HCT116 (cell line): Measurements from ENCODE around the gene TFF3. TPM values are rescaled to one million over a fixed set of nuclear protein-coding genes. Genes with fewer than 3 reads are reported as not detected.

ENCODE experiments used
- ATAC-seq: fragments of 200-7000 bp; cut with Tn5 transposase; 2 replicates; pipeline ENCODE4 v1.9.1; 2020; ENCODE audit warnings: mild to moderate bottlenecking, moderate library complexity
- BruUV-seq: library from RNA; stranded (reverse); fragments of 400-500 nt; replicated peaks from 2 replicates; lab custom pipeline; 2021; lab: Mats Ljungman, UMichigan
- CTCF ChIA-PET: fragments of 300-600 bp; sonication (Branson Sonifier 250); formaldehyde crosslinking; loops from one replicate; lab custom pipeline; 2021; ENCODE audit warnings: antibody characterized with exemption; lab: Charles Lee
- POLR2A ChIA-PET: fragments of 300-600, 350-600 bp; sonication (Branson Sonifier 250); formaldehyde crosslinking; loops from one replicate; lab custom pipeline; 2021; ENCODE audit warnings: antibody characterized with exemption; lab: Charles Lee
- RAD21 ChIA-PET, 2 experiments: fragments of 300-600 bp; sonication (Branson Sonifier 250); formaldehyde crosslinking; loops; one replicate each; lab custom pipeline; 2023; ENCODE audit warnings: low total read pairs in 2 of 2; ENCODE audit not compliant: uncharacterized antibody in 2 of 2, unreplicated experiment in 2 of 2, low non-redundant PET in 1 of 2; lab: Charles Lee
- DNase-seq: peaks from one replicate; pipeline ENCODE4 v3.0.0-alpha.2; 2010; ENCODE audit warnings: low read depth, low spot score
- H2AFZ ChIP-seq: fragments of 200-600 bp; shearing (Covaris generic), sonication (generic); 2 replicates; pipeline ENCODE4 v1.6.1; 2017; ENCODE audit warnings: low read depth, mixed run types, mixed read lengths, antibody characterized with exemption, low read length; ENCODE audit not compliant: poor library complexity, severe bottlenecking
- H3K27ac ChIP-seq: 2 replicates; pipeline ENCODE4 v1.5.1; 2012; ENCODE audit warnings: low read depth, low read length
- H3K27me3 ChIP-seq: fragments of 200-600 bp; sonication (generic); 2 replicates; pipeline ENCODE4 v1.6.1; 2016; ENCODE audit warnings: mixed run types, low read length, mixed read lengths; ENCODE audit not compliant: insufficient read depth
- H3K36me3 ChIP-seq, 2 experiments: fragments of 200-500 bp in 1 of 2; fragments of 200-600 bp in 1 of 2; sonication (Bioruptor generic) in 1 of 2; sonication (generic) in 1 of 2; 2 replicates each; pipeline versions ENCODE4 v1.5.1 to v1.6.1; 2014 to 2016; ENCODE audit warnings: low read length in 2 of 2, inconsistent platforms in 1 of 2, mixed read lengths in 1 of 2, mixed run types in 1 of 2; ENCODE audit not compliant: insufficient read depth in 2 of 2, control insufficient read depth in 1 of 2
- H3K4me1 ChIP-seq, 2 experiments: fragments of 200-600 bp in 1 of 2; sonication (generic) in 1 of 2; 2 replicates each; pipeline versions ENCODE4 v1.5.1 to v1.6.1; 2012 to 2017; ENCODE audit warnings: low read length in 2 of 2, inconsistent platforms in 1 of 2, mild to moderate bottlenecking in 1 of 2, mixed read lengths in 1 of 2, mixed run types in 1 of 2, moderate library complexity in 1 of 2; ENCODE audit not compliant: insufficient read depth in 2 of 2, control insufficient read depth in 1 of 2
- H3K4me2 ChIP-seq: fragments of 200-600 bp; sonication (generic); 2 replicates; pipeline ENCODE4 v1.6.1; 2017; ENCODE audit warnings: mixed run types, low read length, mixed read lengths
- H3K4me3 ChIP-seq, 2 experiments: fragments of 200-600 bp in 1 of 2; sonication (generic) in 1 of 2; replicated peaks in 1 of 2; 2 replicates each; pipeline ENCODE4 v1.5.1; 2011 to 2016; ENCODE audit warnings: low read length in 2 of 2, control low read depth in 1 of 2, low read depth in 1 of 2, mild to moderate bottlenecking in 1 of 2, mixed read lengths in 1 of 2, mixed run types in 1 of 2
- H3K79me2 ChIP-seq: fragments of 200-600 bp; sonication (generic); 2 replicates; pipeline ENCODE4 v1.6.1; 2017; ENCODE audit warnings: mild to moderate bottlenecking, mixed run types, low read length, moderate library complexity, mixed read lengths; ENCODE audit not compliant: insufficient read depth
- H3K9ac ChIP-seq: fragments of 200-600 bp; sonication (generic); 2 replicates; pipeline ENCODE4 v1.6.1; 2016; ENCODE audit warnings: low read length, mixed read lengths
- H3K9me2 ChIP-seq: fragments of 200-600 bp; sonication (generic), shearing (Covaris generic); 2 replicates; pipeline ENCODE4 v1.6.1; 2017; ENCODE audit warnings: mixed run types, mild to moderate bottlenecking, moderate library complexity; ENCODE audit not compliant: insufficient read depth
- H3K9me3 ChIP-seq, 2 experiments: fragments of 200-500 bp in 1 of 2; fragments of 200-600 bp in 1 of 2; sonication (Bioruptor generic) in 1 of 2; sonication (generic) in 1 of 2; 2 replicates each; pipeline ENCODE4 v1.6.1; 2014 to 2017; ENCODE audit warnings: low read length in 2 of 2, mixed read lengths in 2 of 2, inconsistent platforms in 1 of 2, low read depth in 1 of 2, mild to moderate bottlenecking in 1 of 2, mixed run types in 1 of 2, moderate library complexity in 1 of 2; ENCODE audit not compliant: control insufficient read depth in 1 of 2, insufficient read depth in 1 of 2
- H4K20me1 ChIP-seq: fragments of 200-600 bp; sonication (generic), shearing (Covaris generic); 2 replicates; pipeline ENCODE4 v1.6.1; 2017; ENCODE audit warnings: mixed run types, mild to moderate bottlenecking, moderate library complexity; ENCODE audit not compliant: insufficient read depth
- ATF3 ChIP-seq: IDR thresholded peaks from 2 replicates; pipeline ENCODE4 v1.6.1; 2012
- CBX3 ChIP-seq: IDR thresholded peaks from 2 replicates; pipeline ENCODE4 v1.6.1; 2012; ENCODE audit warnings: low read depth
- EGR1 ChIP-seq: IDR thresholded peaks from 2 replicates; pipeline ENCODE4 v1.6.1; 2012; ENCODE audit warnings: low read depth
- EZH2 ChIP-seq: fragments of 200-600 bp; sonication (generic); IDR thresholded peaks from 2 replicates; pipeline ENCODE4 v1.6.1; 2017; ENCODE audit warnings: antibody characterized with exemption, mixed run types
- FOSL1 ChIP-seq: IDR thresholded peaks from 2 replicates; pipeline ENCODE4 v1.6.1; 2012; ENCODE audit warnings: low read depth
- POLR2A ChIP-seq: IDR thresholded peaks from 2 replicates; pipeline ENCODE4 v1.7.0; 2011; ENCODE audit warnings: borderline replicate concordance; ENCODE audit not compliant: insufficient read depth, insufficient read length; ENCODE audit errors: extremely low read depth
- POLR2AphosphoS5 ChIP-seq: IDR thresholded peaks from 2 replicates; pipeline ENCODE4 v1.6.1; 2011; ENCODE audit warnings: mild to moderate bottlenecking, low read depth, low read length, moderate library complexity
- RAD21 ChIP-seq: IDR thresholded peaks from 2 replicates; pipeline ENCODE4 v1.6.1; 2012; ENCODE audit warnings: low read depth, mild to moderate bottlenecking
- REST ChIP-seq: IDR thresholded peaks from 2 replicates; pipeline ENCODE4 v1.6.1; 2012; ENCODE audit warnings: low read depth
- SP1 ChIP-seq: IDR thresholded peaks from 2 replicates; pipeline ENCODE4 v1.6.1; 2012; ENCODE audit warnings: low read depth
- YY1 ChIP-seq: IDR thresholded peaks from 2 replicates; pipeline ENCODE4 v1.6.1; 2011; ENCODE audit warnings: low read length, low read depth, moderate library complexity, mild to moderate bottlenecking; ENCODE audit not compliant: insufficient replicate concordance; ENCODE audit errors: extremely low read depth
- ZNF274 ChIP-seq: fragments of 200-500 bp; sonication (Bioruptor generic); IDR thresholded peaks from 2 replicates; pipeline ENCODE4 v1.6.1; 2014; ENCODE audit warnings: mild to moderate bottlenecking, low read depth, low read length, inconsistent platforms
- intact Hi-C: fragments of 100-400 bp; cut with micrococcal nuclease; formaldehyde crosslinking; loops from 2 replicates; pipeline ENCODE4 v1.10.0; 2022
- total RNA-seq: library from RNA; stranded (reverse); gene quantifications from one replicate; pipeline ENCODE4 v1.2.1, GENCODE V29; 2021; ENCODE audit not compliant: unreplicated experiment
- TF ChIP-seq, protein P1 (sequence below): IDR thresholded peaks from 2 replicates; pipeline ENCODE4 v1.6.1; 2011; ENCODE audit warnings: mild to moderate bottlenecking, low read length, moderate library complexity; ENCODE audit not compliant: insufficient replicate concordance; ENCODE audit errors: extremely low read depth

The TFF3 gene
- total RNA-seq, 1 experiment from 2014 or later, result 0.22 TPM

DNA sequence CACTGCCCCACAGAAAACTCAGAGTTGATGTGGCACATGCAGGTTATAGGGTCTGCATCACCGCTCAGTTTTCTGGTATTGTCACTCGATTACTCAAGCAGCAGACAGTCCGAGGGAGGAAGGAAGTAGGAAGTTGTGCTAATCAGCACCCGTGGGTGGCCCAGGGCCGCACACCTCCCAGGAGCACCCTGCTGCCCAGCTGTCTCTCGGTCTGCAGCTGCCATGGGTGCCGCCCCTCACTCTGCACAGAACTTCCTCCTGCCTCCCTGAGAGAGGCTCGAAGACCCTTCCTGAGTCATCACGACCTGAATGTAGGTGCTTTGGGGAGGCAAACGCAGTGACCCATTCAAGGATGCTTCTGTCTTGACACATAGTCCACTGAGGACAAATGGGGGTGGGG, 4.2 kb upstream of the TFF3 start:
- POLR2A ChIA-PET, result no interaction called here
- no peak overlapping the region for H3K9ac ChIP-seq
- ATAC-seq (no peak), DNase-seq (no peak)
- no peaks in the 10 kb centered on the region for H3K79me2 ChIP-seq
- CTCF ChIA-PET, result interaction anchor here (2.1 kb wide), 1 partner anchor 9 kb away, joined by 7 read pairs; no protein-coding TSS in a partner anchor
- RAD21 ChIA-PET, result no interaction called here
- no peaks in the 10 kb centered on the region for H3K4me1 ChIP-seq
- no peaks in the 10 kb centered on the region for H3K36me3 ChIP-seq
- H2AFZ ChIP-seq, result no peak overlapping the region
- BruUV-seq, result no TSS peak
- TF ChIP-seq EGR1 (no peak), ZNF274 (no peak), FOSL1 (no peak), RAD21 (no peak), POLR2AphosphoS5 (no peak), REST (no peak), YY1 (no peak), SP1 (no peak), EZH2 (no peak), POLR2A (no peak), CBX3 (no peak), ATF3 (no peak)
- TF ChIP-seq, protein P1, sequence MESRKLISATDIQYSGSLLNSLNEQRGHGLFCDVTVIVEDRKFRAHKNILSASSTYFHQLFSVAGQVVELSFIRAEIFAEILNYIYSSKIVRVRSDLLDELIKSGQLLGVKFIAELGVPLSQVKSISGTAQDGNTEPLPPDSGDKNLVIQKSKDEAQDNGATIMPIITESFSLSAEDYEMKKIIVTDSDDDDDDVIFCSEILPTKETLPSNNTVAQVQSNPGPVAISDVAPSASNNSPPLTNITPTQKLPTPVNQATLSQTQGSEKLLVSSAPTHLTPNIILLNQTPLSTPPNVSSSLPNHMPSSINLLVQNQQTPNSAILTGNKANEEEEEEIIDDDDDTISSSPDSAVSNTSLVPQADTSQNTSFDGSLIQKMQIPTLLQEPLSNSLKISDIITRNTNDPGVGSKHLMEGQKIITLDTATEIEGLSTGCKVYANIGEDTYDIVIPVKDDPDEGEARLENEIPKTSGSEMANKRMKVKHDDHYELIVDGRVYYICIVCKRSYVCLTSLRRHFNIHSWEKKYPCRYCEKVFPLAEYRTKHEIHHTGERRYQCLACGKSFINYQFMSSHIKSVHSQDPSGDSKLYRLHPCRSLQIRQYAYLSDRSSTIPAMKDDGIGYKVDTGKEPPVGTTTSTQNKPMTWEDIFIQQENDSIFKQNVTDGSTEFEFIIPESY, result no peak
- H3K9me2 ChIP-seq, result no peaks in the 10 kb centered on the region
- intact Hi-C loops, result no loop called here
- H3K27me3 ChIP-seq, result 0 out of 2 replicates have a peak, but pooled peaks cover under 1% of the 10 kb centered on the region
- no peak overlapping the region for H3K4me3 ChIP-seq
- no peak overlapping the region for H3K27ac ChIP-seq
- no peaks in the 10 kb centered on the region for H4K20me1 ChIP-seq
- H3K9me3 ChIP-seq, result no peaks in the 10 kb centered on the region
- H3K4me2 ChIP-seq, result no peak overlapping the region
